D721Med (cell line): Measurements from ENCODE around the gene GAS7.
A peak's percentile ranks its signal among the peaks of the same experiment; 100 is the strongest.

Experiments used
- DNase-seq: peaks from one replicate; pipeline ENCODE4 v3.0.0; 2011; ENCODE audit warnings: low spot score; ENCODE audit not compliant: insufficient read length
- FAIRE-seq: peaks from 2 replicates; lab custom pipeline; 2011; peaks lifted over from hg19 to GRCh38; lab: Jason Lieb, UNC
- CTCF ChIP-seq: IDR thresholded peaks from 2 replicates; pipeline ENCODE4 v1.5.1; 2012; ENCODE audit warnings: mild to moderate bottlenecking, control low read depth; ENCODE audit not compliant: insufficient read depth; ENCODE audit errors: missing control alignments

GAS7 gene

GRCh38 chr17:10233161-10233560 is 34.8 kb upstream of the GAS7 start:
- no peak for TF ChIP-seq CTCF
- DNase-seq (no peak), FAIRE-seq (no peak)

GRCh38 chr17:10229181-10229580 is 30.8 kb upstream of the GAS7 start:
- FAIRE-seq (no peak), DNase-seq (no peak)
- no peak for TF ChIP-seq CTCF

- DNase-seq (no peak), FAIRE-seq (no peak)
- TF ChIP-seq CTCF: peak; percentile 51
These were observed 28.7 kb upstream of the GAS7 start for GRCh38 chr17:10226930-10227695.

GRCh38 chr17:10224582-10225195 is 26.3 kb upstream of the GAS7 start:
- DNase-seq: no peak
- no peak for TF ChIP-seq CTCF
- no peak for FAIRE-seq

GRCh38 chr17:10219193-10219592 is 20.8 kb upstream of the GAS7 start:
- DNase-seq (no peak), FAIRE-seq (no peak)
- no peak for TF ChIP-seq CTCF

- no peak for TF ChIP-seq CTCF
- FAIRE-seq (no peak), DNase-seq (no peak)
These were observed 19.5 kb upstream of the GAS7 start for GRCh38 chr17:10217916-10218315.
